ENCODE results near the gene ZNF217. TPM values are rescaled to one million over a fixed set of nuclear protein-coding genes. Genes with fewer than 3 reads are reported as not detected.

ZNF217 gene
- total and polyA plus RNA-seq, 8 donors, result 23.6 to 35.4 (median 26.7) TPM

- no peak for TF ChIP-seq CTCF (IDR thresholded peaks at IDR 0.05)
- no peak overlapping the region for H3K27ac ChIP-seq
- H3K4me1 ChIP-seq, result peaks cover 5 to 35% of the 10 kb centered on the region in 2 donors
Measured at GRCh38 chr20:53575481-53576194, 18.0 kb downstream of the ZNF217 start.

GRCh38 chr20:53574819-53575218 lies 18.8 kb downstream of the ZNF217 start:
- Histone ChIP-seq H3K36me3 (peaks cover 0 to 83% of the 10 kb centered on the region in 2 donors), H3K27me3 (no peaks in the 10 kb centered on the region), H3K27ac (no peak overlapping the region), H3K4me3 (no peak overlapping the region), H3K4me1 (peaks cover 5 to 27% of the 10 kb centered on the region in 2 donors), H3K9me3 (no peaks in the 10 kb centered on the region)
- ATAC-seq (no peak), DNase-seq (peak in 1 of 4 donors; percentile 6)
- no peak for TF ChIP-seq CTCF (IDR thresholded peaks at IDR 0.05)
- intact Hi-C loops (cut with DNase I), result loop anchor here in 1 of 2 donors (5.0 kb wide), 1 partner anchor 362 kb away; no protein-coding TSS in a partner anchor

More at GRCh38 chr20:53575481-53576194, 18.0 kb downstream of the ZNF217 start:
- ATAC-seq, result no peak
- intact Hi-C loops (cut with DNase I), result loop anchor here in 1 of 2 donors (5.0 kb wide), 1 partner anchor 362 kb away; no protein-coding TSS in a partner anchor
- peaks cover 0 to 75% of the 10 kb centered on the region in 2 donors for H3K36me3 ChIP-seq
- DNase-seq, result peak in 1 of 4 donors; percentile 22
- no peaks in the 10 kb centered on the region for H3K9me3 ChIP-seq
- H3K27me3 ChIP-seq, result no peaks in the 10 kb centered on the region
- no peak overlapping the region for H3K4me3 ChIP-seq

- Histone ChIP-seq H3K4me1 (peaks cover 5 to 22% of the 10 kb centered on the region in 2 donors), H3K9me3 (no peaks in the 10 kb centered on the region), H3K36me3 (peaks cover 0 to 88% of the 10 kb centered on the region in 2 donors), H3K27ac (no peak overlapping the region), H3K27me3 (no peaks in the 10 kb centered on the region), H3K4me3 (no peak overlapping the region)
- intact Hi-C loops (cut with DNase I), result no loop called here
- DNase-seq (peak in 1 of 4 donors; percentile 10), ATAC-seq (no peak)
- no peak for TF ChIP-seq CTCF (IDR thresholded peaks at IDR 0.05)
Measured at GRCh38 chr20:53574259-53574789, 19.3 kb downstream of the ZNF217 start.

DNA sequence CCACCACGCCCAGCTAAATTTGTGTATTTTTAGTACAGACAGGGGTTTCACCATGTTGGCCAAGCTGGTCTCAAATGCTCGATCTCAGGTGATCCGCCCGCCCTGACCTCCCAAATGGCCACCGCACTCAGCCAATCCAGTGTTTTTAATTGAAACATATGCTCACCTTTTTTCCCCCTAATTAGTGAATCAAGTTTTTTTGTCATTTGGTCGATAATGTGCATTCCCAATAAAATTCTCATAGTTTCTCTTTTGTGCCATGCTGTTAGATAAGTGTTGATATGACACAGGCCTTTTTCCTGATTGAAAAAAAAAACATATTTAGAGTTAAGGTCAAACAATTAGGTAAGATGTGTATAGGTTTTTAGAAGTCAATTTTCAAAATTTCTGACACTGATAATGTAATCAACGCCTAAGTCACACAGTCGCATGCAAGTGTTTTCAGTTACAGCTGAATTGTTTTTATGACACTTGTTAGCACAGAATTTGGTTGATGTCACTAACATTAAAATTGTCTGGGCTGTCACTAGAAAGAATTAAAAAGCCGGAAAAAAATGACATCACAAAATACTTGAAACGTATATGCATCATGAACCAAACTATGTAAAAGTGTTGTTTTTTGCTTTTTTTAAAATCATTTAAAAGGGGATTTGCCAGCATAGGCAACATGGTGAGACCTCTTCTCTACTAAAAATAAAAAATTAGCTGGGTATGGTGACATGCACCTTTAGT lies 21.9 kb downstream of the ZNF217 start:
- no peak for TF ChIP-seq CTCF (IDR thresholded peaks at IDR 0.05)
- DNase-seq (no peak), ATAC-seq (no peak)
- Histone ChIP-seq H3K4me1 (no peaks in the 10 kb centered on the region), H3K9me3 (no peaks in the 10 kb centered on the region), H3K4me3 (no peak overlapping the region), H3K36me3 (peaks cover 0 to 98% of the 10 kb centered on the region in 2 donors), H3K27me3 (no peaks in the 10 kb centered on the region), H3K27ac (no peak overlapping the region)
- intact Hi-C loops (cut with DNase I), result no loop called here
